GM19099 (cell line): ENCODE measurements around the gene NCL.

Experiments used
- POLR2A ChIP-seq: IDR thresholded peaks from 3 replicates; pipeline ENCODE4 v1.6.1; 2011; ENCODE audit warnings: low read depth; ENCODE audit not compliant: insufficient read length; ENCODE audit errors: extremely low read depth

Gene NCL

GRCh38 chr2:231456295-231457004, 7.8 kb downstream of the NCL start:
- TF ChIP-seq POLR2A = peak; percentile 27

DNA sequence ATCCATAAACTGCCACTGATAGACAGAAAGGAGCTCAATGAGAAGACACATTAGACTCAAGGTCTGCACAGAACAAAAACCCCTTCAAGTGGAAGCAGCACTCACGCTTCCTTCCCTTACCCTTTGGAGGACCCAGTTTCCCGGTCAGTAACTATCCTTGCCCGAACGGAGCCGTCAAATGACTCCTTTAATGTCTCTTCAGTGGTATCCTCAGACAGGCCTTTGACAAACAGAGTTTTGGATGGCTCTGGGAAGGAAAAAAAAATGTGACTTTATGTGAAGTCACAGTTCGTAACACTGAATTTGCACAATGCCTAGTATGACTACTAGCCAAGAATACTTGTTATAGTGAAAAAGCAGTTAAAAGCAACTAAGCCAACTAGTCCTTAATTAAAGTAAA, 8.4 kb downstream of the NCL start:
- no peak for TF ChIP-seq POLR2A

DNA sequence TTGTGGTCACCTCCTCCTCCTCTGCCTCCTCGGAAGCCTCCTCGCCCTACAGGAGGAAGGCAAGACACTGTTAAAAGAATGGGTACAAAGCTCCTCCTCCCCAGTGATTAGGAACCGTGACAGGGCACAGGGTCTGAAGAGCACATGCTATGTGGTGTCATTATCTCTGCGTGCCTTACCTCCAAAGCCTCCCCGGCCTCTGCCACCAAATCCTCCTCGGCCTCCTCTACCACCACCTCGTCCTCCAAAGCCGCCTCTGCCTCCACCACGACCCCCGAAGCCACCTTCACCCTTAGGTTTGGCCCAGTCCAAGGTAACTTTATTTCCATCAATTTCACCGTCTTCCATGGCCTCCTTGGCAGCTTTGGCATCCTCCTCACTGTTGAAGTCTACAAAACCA, 9.1 kb downstream of the NCL start:
- no peak for TF ChIP-seq POLR2A

- no peak for TF ChIP-seq POLR2A
These were observed 9.9 kb downstream of the NCL start for GRCh38 chr2:231454361-231454791.

DNA sequence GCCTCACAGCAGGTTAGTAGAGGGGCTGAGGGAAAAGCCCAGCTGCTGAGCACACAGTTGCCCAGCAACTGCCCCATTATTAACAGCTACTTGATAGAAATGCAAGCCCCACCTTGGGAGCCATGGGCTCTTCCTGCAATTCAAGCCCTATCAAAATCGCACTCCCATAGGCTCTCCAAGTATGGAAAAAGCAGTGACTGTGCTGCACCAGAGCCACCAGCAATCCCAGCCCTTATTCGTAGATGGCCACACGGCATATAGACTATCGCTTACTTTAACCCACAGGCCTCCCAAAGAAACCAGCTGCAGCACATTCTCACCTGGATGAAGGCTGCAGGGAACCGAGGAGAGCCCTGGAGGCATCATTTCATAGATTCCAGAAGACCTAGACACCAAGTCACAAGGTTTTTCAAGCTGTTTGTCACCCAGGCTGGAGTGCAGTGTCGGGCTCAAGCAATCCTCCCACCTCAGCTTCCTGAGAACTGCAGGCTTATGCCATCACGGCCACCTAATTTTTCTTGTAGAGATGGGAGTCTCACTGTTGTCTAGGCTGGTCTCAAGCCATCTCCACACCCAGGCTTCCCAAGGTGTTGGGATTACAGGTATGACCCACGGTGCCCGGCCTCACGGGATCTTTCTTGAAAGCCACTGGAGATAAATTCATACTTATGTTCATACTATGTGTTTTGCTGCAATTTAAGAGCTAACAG, 11.3 kb downstream of the NCL start:
- TF ChIP-seq POLR2A = no peak

DNA sequence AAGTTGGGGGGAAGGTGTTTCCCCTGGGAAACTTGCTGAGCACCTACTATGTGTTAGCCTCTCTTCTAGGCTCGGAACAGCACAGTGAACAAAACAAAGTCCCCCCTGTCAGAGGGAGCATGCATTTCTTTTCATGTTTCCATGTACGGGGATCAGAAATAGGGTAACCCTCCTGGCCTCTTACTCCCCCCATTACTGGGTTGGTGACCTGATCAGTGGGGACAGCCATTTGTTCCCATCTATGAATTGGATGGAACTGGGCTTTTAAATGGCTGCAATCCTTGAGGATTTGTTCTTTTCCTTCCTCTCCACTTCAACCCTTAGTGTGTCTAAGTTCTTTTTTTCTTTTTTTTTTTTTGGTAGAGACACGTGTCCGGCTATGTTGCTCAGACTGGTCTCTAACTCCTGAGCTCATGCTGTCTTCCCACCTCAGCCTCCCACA, 13.7 kb downstream of the NCL start:
- peak; percentile 23 for TF ChIP-seq POLR2A

GRCh38 chr2:231449503-231450054, 14.7 kb downstream of the NCL start:
- TF ChIP-seq POLR2A = no peak

DNA sequence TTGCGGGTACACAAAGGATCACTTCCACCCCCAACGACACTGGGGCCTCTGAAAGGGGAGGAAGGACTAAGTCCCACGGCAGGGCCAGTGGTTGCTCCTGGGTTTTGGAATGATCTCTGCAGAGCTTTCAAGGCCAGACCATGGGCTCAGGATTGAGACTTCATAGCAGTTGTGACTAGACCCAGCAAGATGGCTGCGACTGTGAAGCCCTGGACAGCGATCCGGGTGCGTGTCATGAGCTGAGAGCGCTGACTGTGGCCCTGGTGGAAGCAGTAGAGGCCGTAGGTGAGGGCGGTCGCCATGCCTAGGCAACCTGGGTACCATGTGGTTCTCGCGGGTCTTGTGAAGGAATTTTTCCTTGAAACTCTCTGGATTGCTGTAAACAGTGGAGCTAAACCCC, 27.3 kb downstream of the NCL start:
- TF ChIP-seq POLR2A = no peak

DNA sequence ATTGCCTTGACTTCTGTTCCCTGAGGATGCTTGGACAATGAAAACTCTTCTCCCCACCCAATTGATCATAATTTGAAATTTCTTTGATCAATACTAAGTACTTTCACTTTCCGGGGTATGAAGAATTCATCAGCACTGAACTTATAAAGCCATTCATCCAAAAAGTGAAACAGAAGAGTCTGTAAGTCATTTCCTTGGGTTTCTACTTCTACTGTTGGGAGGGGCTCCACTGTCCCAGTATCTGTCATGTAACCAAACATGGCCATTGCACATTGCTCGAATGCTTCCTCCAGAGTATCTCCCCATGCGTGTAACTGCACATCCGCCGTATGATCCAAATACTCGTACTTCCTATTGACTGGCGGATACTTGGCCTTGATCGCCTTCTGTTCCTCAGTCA, 30.3 kb downstream of the NCL start:
- TF ChIP-seq POLR2A = no peak

DNA sequence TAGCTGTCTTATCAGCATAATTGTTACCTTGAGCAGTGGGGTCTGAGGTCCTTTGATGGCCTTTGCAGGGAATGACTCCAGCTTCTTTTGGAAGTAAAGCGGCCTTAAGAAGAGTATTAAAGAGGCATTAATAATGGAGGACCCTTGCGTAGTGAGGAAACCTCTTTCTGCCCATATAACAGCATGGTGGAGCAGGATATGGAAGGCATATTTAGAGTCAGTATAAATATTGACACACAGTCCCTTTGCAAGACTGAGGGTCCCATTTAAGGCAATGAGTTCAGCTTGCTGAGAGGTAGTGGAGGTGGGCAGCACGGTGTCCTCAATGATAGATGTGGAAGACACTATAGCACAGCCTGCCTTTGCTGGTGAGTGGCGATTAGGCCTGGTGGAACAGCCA, 32.7 kb downstream of the NCL start:
- TF ChIP-seq POLR2A = no peak

DNA sequence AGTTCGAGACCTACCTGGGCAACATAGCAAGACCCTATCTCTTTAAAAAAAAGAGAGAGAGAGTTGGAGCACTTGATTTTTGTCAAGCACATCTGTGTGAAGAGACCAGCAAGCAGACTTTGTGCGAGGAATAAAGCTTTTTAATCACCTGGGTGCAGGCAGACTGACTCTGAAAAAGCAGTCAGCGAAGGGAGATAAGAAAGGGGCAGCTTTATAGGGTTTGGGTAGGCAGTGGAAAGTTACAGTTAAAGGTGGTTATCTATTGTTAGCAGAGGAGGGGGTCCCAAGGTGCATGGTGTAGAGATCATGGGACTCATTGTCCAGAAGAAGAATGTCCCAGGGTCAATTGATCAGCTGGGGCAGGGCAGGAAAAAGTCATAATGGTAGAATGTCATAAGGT, 34.4 kb downstream of the NCL start:
- TF ChIP-seq POLR2A = no peak

DNA sequence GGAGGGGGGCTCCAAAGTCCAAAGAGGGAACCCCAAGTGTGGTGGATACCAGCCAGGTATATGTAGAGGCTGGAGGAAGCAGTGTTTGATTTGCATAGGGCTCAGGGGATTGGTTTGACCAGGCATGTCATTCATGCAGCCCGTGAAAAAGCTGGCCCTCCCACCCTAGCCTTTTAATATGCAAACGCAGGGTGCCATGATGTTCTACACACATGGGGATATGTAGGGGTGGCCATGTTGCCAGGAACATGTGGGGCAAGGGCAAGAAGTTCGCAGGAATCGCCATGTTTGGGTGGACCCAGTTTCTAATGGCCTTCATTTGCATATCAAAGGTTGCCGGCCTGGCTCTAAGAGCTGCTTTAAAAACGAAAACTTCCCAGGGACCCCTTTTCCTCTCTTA, 35.1 kb downstream of the NCL start:
- no peak for TF ChIP-seq POLR2A

GRCh38 chr2:231427116-231427515, 37.2 kb downstream of the NCL start:
- no peak for TF ChIP-seq POLR2A

- no peak for TF ChIP-seq POLR2A
These were observed 38.2 kb downstream of the NCL start for GRCh38 chr2:231425811-231426703.

DNA sequence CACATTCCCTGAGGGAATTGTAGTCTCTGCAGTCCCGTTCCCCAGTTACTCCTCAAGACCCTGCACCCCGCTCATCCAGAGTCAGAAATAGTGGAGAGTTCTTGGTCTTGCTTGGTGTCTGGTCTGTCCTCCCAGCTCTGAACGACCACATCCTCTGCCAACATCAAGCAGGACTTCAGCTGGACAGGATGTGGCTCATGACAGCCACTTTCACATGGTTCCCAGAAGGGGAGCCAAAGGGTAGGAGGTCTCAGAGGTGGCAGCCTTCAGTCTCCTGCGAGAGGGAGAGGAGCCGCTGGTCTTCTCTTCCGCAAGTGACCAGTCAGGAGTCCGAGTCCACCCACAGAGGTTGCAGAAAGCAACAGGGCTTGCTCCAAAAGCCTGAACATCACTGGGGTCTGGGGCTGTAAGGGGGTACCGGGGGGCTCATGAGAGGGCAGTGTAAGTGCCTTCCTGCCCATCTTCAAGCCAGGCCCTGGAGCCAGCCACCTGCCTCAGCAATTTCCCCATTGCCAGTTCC, 38.9 kb downstream of the NCL start:
- TF ChIP-seq POLR2A = no peak
